ENCODE data around the gene FAM222A. TPM values are rescaled to one million over a fixed set of nuclear protein-coding genes. Genes with fewer than 3 reads are reported as not detected.

The FAM222A gene
- total and polyA plus RNA-seq, 2 of the 4 experiments (the other 2 are of a cell fraction), result under 0.01 to 0.32 TPM

DNA sequence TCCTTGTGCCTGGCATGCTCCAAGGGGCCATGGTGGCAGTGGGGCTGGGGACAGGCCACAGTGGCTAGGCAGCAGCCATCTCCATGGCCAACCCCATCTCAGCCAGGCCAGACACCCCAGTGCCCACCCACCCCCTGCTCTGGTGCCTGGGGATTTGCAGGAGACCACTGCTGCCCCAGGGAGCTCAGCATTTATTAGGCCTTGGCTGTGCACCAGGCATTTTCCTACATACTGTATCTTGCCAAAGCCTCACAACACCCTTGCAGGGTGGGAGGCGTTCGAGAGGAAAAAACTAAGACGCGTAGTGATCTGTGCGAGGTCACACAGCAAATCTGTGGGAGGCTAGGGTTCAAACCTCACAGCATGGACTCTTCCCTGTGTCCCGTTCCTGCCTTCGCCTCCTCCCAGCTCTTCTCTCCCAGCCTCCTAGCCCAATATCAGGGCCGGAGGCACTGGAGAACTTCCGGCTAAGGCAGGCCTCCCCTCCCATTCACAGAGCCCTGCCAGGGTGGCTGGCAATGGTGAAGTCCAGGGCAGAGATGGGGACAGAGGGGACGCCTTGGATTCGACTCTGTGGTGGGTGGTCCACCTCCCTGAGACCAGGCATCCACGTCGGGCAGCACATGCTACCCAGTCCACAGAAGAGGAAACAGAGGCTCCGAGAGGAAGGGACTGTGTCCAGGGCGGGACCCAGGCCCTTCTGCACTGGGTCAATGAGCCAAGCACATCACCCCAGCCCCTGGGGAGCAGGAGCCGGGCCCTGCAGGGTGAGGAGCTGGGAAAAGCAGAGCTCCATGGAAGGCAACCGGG lies 57.4 kb downstream of the FAM222A start:
- dilution Hi-C loops (cut with HindIII; ENCODE audit: low sequenced_read_pairs, unreplicated experiment) (no loop called here), in situ Hi-C loops (cut with MboI; ENCODE audit: low sequenced_read_pairs) (loop anchor here (5.0 to 10.0 kb wide), 3 partner anchors 179 to 346 kb away; no protein-coding TSS in a partner anchor), intact Hi-C loops (cut with micrococcal nuclease) (loop anchor here (5.0 kb wide), 1 partner anchor 54 kb away; no protein-coding TSS in a partner anchor)
- Histone ChIP-seq H2AK9ac (replicated peaks; ENCODE audit: low read depth, low read length, poor library complexity) (no peak overlapping the region), H3K9me1 (ENCODE audit: insufficient read depth, low read length) (no peaks in the 10 kb centered on the region), H2AK5ac (ENCODE audit: low read depth, low read length) (no peak overlapping the region), H2BK120ac (ENCODE audit: low read depth, low read length) (no peak overlapping the region), H2BK5ac (ENCODE audit: low read depth, low read length, poor library complexity, severe bottlenecking) (no peak overlapping the region), H3K4me1 (ENCODE audit: control insufficient read depth, insufficient read depth, low read length) (no peaks in the 10 kb centered on the region), H3K27me3 (ENCODE audit: control insufficient read depth, insufficient read depth, low read length) (peaks cover 3% of the 10 kb centered on the region; the same call in 1 of the 2 replicates), H4K8ac (ENCODE audit: low read depth in 2 of 2, low read length in 2 of 2) (no peak overlapping the region), H2AFZ (replicated peaks; ENCODE audit: low read length, poor library complexity) (no peak overlapping the region), H3K18ac (ENCODE audit: low read depth, low read length) (no peak overlapping the region), H3K27ac (ENCODE audit: insufficient read depth, low read length) (no peak overlapping the region), H3K4me3 (ENCODE audit: insufficient read depth, low read depth, low read length) (no peak overlapping the region), H4K5ac (ENCODE audit: low read depth, low read length) (no peak overlapping the region), H3K23ac (ENCODE audit: low read depth, low read length) (no peak overlapping the region), H3K9ac (ENCODE audit: low read depth, low read length) (no peak overlapping the region), H3K36me3 (ENCODE audit: control insufficient read depth, insufficient read depth, low read length) (no peaks in the 10 kb centered on the region), H4K20me1 (ENCODE audit: insufficient read depth, low read length) (no peaks in the 10 kb centered on the region), H2BK20ac (ENCODE audit: low read depth, low read length) (no peak overlapping the region), H3K4ac (ENCODE audit: low read depth, low read length) (no peak overlapping the region), H3K4me2 (ENCODE audit: low read depth, low read length) (no peak overlapping the region), H4K91ac (ENCODE audit: insufficient read depth, low read depth, low read length) (no peak overlapping the region), H3K79me1 (ENCODE audit: low read depth in 1 of 2, low read length in 2 of 2) (no peaks in the 10 kb centered on the region), H3K14ac (replicated peaks; ENCODE audit: low read depth, low read length) (no peak overlapping the region), H3K56ac (ENCODE audit: extremely low read depth, insufficient read depth, low read length) (no peak overlapping the region), H2BK15ac (ENCODE audit: low read depth, low read length) (no peak overlapping the region), H3K9me3 (ENCODE audit: control insufficient read depth, insufficient read depth, low read length) (no peaks in the 10 kb centered on the region)
- ChIA-PET CTCF (no interaction called here), POLR2A (ENCODE audit: unreplicated experiment) (no interaction called here)
- ATAC-seq (ENCODE audit: low read depth) (no peak), DNase-seq (no peak)
- no CpG with 5 or more reads among the region's 17 CpGs for WGBS, 2 experiments (ENCODE audit: extremely low coverage in 2 of 2, insufficient read length in 1 of 2)
- no TSS peak for BruUV-seq (replicated peaks)
- TF ChIP-seq CHD1 (IDR thresholded peaks at IDR 0.05; ENCODE audit: low read depth, low read length) (no peak), CTCF (conservative IDR thresholded peaks at IDR 0.05; ENCODE audit: low read depth, low read length) (no peak), RFX5 (IDR thresholded peaks at IDR 0.05; ENCODE audit: low read depth, low read length) (no peak), MXI1 (IDR thresholded peaks at IDR 0.05; ENCODE audit: borderline replicate concordance, low read depth, low read length) (no peak), MAZ (IDR thresholded peaks at IDR 0.05; ENCODE audit: borderline replicate concordance, low read depth, low read length) (no peak), MAFK (IDR thresholded peaks at IDR 0.05; ENCODE audit: low read depth, low read length) (no peak), BHLHE40 (IDR thresholded peaks at IDR 0.05; ENCODE audit: low read depth, low read length) (no peak), RAD21 (IDR thresholded peaks at IDR 0.05; ENCODE audit: low read length) (no peak), POLR2A (IDR thresholded peaks at IDR 0.05; ENCODE audit: low read depth, low read length) (no peak), CEBPB (IDR thresholded peaks at IDR 0.05; ENCODE audit: low read depth, low read length) (no peak), NFE2L2 (IDR thresholded peaks at IDR 0.05; ENCODE audit: low read depth, low read length) (no peak), RCOR1 (IDR thresholded peaks at IDR 0.05; ENCODE audit: insufficient replicate concordance, low read length) (no peak), SMC3 (IDR thresholded peaks at IDR 0.05; ENCODE audit: low read depth, low read length) (no peak)
- TF ChIP-seq, protein P1, sequence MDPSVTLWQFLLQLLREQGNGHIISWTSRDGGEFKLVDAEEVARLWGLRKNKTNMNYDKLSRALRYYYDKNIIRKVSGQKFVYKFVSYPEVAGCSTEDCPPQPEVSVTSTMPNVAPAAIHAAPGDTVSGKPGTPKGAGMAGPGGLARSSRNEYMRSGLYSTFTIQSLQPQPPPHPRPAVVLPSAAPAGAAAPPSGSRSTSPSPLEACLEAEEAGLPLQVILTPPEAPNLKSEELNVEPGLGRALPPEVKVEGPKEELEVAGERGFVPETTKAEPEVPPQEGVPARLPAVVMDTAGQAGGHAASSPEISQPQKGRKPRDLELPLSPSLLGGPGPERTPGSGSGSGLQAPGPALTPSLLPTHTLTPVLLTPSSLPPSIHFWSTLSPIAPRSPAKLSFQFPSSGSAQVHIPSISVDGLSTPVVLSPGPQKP (IDR thresholded peaks at IDR 0.05; ENCODE audit: borderline replicate concordance, low read depth, low read length), result no peak
- TF ChIP-seq, protein P2, sequence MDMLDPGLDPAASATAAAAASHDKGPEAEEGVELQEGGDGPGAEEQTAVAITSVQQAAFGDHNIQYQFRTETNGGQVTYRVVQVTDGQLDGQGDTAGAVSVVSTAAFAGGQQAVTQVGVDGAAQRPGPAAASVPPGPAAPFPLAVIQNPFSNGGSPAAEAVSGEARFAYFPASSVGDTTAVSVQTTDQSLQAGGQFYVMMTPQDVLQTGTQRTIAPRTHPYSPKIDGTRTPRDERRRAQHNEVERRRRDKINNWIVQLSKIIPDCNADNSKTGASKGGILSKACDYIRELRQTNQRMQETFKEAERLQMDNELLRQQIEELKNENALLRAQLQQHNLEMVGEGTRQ (IDR thresholded peaks at IDR 0.05; ENCODE audit: low read depth, low read length), result no peak
